Stimulated activated CD4-positive, alpha-beta T cell treated with anti-CD3 and anti-CD28 coated beads, TNF-alpha, amount 100 ng/mL, for 1 hour (primary cell): ENCODE data around the gene METTL1.

Experiments used
- DNase-seq, 3 donors: peaks; one replicate each; pipeline ENCODE4 v3.0.0-alpha.2; 2020; ENCODE audit warnings: low read depth in 3 of 3, low spot score in 1 of 3

Gene METTL1

GRCh38 chr12:57769594-57769993 lies 2.3 kb downstream of the METTL1 start:
- no peak for DNase-seq

GRCh38 chr12:57767876-57768275 lies 4.0 kb downstream of the METTL1 start:
- no peak for DNase-seq

- no peak for DNase-seq
These were observed 4.6 kb downstream of the METTL1 start for GRCh38 chr12:57767305-57767698.

- no peak for DNase-seq
These were observed 5.2 kb downstream of the METTL1 start, which contains the start of gene CYP27B1 for GRCh38 chr12:57766464-57767304. Gene CYP27B1, minus strand, starts transcription at chr12:57767078. Its CDS starts 37 bp downstream, at chr12:57767041.

- no peak for DNase-seq
These were observed 6.0 kb downstream of the METTL1 start for GRCh38 chr12:57765698-57766463.

GRCh38 chr12:57765003-57765697 lies 6.8 kb downstream of the METTL1 start:
- DNase-seq: no peak

- DNase-seq: no peak
These were observed 7.3 kb downstream of the METTL1 start for GRCh38 chr12:57764662-57765002.

- no peak for DNase-seq
These were observed 7.8 kb downstream of the METTL1 start for GRCh38 chr12:57763881-57764661.

GRCh38 chr12:57762463-57762862 lies 9.4 kb downstream of the METTL1 start:
- DNase-seq: no peak

- no peak for DNase-seq
These were observed 10.4 kb downstream of the METTL1 start for GRCh38 chr12:57761391-57761998.

GRCh38 chr12:57760347-57760982 lies 11.4 kb downstream of the METTL1 start:
- no peak for DNase-seq

- DNase-seq: no peak
These were observed 12.4 kb downstream of the METTL1 start for GRCh38 chr12:57759360-57759980.

- DNase-seq: no peak
These were observed 13.1 kb downstream of the METTL1 start for GRCh38 chr12:57758552-57759359.

- no peak for DNase-seq
These were observed 14.1 kb downstream of the METTL1 start for GRCh38 chr12:57757771-57758170.

- DNase-seq: peak in 2 of 3 donors; percentile 39 to 56
These were observed 15.2 kb downstream of the METTL1 start for GRCh38 chr12:57756406-57757341.

- no peak for DNase-seq
These were observed 16.2 kb downstream of the METTL1 start for GRCh38 chr12:57755454-57756372.

GRCh38 chr12:57755194-57755453 lies 16.8 kb downstream of the METTL1 start:
- no peak for DNase-seq
